ENCODE results near the gene KCNMB4.

Gene KCNMB4

DNA sequence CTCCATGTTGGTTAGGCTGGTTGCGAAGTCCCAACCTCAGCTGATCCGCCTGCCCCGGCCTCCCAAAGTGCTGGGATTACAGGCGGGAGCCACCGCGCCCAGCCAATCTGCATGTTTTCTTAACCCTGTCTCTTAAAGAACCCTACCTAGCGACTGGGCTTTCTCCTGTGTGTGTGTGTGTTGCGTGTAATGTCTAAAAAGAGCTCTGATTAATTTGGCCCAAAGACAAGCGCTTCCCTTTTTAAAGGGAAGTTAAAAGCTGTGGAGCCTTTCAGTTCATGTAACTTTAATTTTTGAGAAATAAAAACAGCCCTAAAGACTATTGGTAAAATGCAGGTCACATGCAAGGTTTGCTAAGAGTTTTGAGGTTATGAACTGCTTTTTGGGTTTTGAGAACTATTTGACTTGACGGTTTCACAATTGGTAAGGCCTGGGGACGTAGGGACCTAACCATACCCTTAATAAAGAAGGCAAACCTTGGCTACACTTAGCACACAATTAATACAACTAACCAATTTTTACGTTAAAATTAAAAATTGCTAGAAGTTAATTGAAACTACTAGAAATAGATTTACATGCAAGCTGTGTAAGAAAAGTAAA is 103.2 kb downstream of the KCNMB4 start:
- TF ChIP-seq FOXP2 (optimal IDR thresholded peaks at IDR 0.05; ENCODE audit: borderline replicate concordance, extremely low read depth, extremely low read length, insufficient read depth) (no peak), SIN3A (IDR thresholded peaks at IDR 0.05; ENCODE audit: borderline replicate concordance, insufficient read depth, low read length) (no peak), POLR2AphosphoS5 (IDR thresholded peaks at IDR 0.05; ENCODE audit: low read depth, low read length) (no peak), TAF1 (IDR thresholded peaks at IDR 0.05; ENCODE audit: borderline replicate concordance, insufficient read depth, low read length) (no peak)
- TF ChIP-seq, protein P1, sequence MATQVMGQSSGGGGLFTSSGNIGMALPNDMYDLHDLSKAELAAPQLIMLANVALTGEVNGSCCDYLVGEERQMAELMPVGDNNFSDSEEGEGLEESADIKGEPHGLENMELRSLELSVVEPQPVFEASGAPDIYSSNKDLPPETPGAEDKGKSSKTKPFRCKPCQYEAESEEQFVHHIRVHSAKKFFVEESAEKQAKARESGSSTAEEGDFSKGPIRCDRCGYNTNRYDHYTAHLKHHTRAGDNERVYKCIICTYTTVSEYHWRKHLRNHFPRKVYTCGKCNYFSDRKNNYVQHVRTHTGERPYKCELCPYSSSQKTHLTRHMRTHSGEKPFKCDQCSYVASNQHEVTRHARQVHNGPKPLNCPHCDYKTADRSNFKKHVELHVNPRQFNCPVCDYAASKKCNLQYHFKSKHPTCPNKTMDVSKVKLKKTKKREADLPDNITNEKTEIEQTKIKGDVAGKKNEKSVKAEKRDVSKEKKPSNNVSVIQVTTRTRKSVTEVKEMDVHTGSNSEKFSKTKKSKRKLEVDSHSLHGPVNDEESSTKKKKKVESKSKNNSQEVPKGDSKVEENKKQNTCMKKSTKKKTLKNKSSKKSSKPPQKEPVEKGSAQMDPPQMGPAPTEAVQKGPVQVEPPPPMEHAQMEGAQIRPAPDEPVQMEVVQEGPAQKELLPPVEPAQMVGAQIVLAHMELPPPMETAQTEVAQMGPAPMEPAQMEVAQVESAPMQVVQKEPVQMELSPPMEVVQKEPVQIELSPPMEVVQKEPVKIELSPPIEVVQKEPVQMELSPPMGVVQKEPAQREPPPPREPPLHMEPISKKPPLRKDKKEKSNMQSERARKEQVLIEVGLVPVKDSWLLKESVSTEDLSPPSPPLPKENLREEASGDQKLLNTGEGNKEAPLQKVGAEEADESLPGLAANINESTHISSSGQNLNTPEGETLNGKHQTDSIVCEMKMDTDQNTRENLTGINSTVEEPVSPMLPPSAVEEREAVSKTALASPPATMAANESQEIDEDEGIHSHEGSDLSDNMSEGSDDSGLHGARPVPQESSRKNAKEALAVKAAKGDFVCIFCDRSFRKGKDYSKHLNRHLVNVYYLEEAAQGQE (IDR thresholded peaks at IDR 0.05; ENCODE audit: insufficient read depth in 1 of 2, low read depth in 2 of 2, low read length in 2 of 2): no peak

GRCh38 chr12:70482764-70483163 is 116.7 kb downstream of the KCNMB4 start:
- TF ChIP-seq, protein P1 (IDR thresholded peaks at IDR 0.05; ENCODE audit: insufficient read depth in 1 of 2, low read depth in 2 of 2, low read length in 2 of 2): no peak
- TF ChIP-seq TAF1 (IDR thresholded peaks at IDR 0.05; ENCODE audit: borderline replicate concordance, insufficient read depth, low read length): no peak
- no peak for TF ChIP-seq SIN3A (IDR thresholded peaks at IDR 0.05; ENCODE audit: borderline replicate concordance, insufficient read depth, low read length)
- no peak for TF ChIP-seq POLR2AphosphoS5 (IDR thresholded peaks at IDR 0.05; ENCODE audit: low read depth, low read length)
- no peak for TF ChIP-seq FOXP2 (optimal IDR thresholded peaks at IDR 0.05; ENCODE audit: borderline replicate concordance, extremely low read depth, extremely low read length, insufficient read depth)

Data from PFSK-1 (cell line).